Mesodermal cell (in vitro differentiated cells): ENCODE measurements around the gene CHD1.

Source experiments
- H3K27ac ChIP-seq: 2 replicates; pipeline ENCODE4 v1.7.0; 2013; ENCODE audit warnings: mild to moderate bottlenecking, low read depth, low read length, moderate library complexity; ENCODE audit not compliant: severe bottlenecking
- H3K36me3 ChIP-seq: 2 replicates; pipeline ENCODE4 v1.7.1; 2013; ENCODE audit warnings: mild to moderate bottlenecking, low read length, moderate library complexity; ENCODE audit not compliant: control insufficient read depth, insufficient read depth
- H3K4me1 ChIP-seq: one replicate; pipeline ENCODE4 v1.7.1; 2013; ENCODE audit warnings: mild to moderate bottlenecking, low read length; ENCODE audit not compliant: insufficient read depth, control insufficient read depth, poor library complexity, severe bottlenecking
- H3K4me3 ChIP-seq: 2 replicates; pipeline ENCODE4 v1.7.0; 2013; ENCODE audit warnings: low read length, control low read depth, mild to moderate bottlenecking; ENCODE audit not compliant: insufficient read depth, poor library complexity, severe bottlenecking; ENCODE audit errors: extremely low read depth
- H3K9me3 ChIP-seq: 2 replicates; pipeline ENCODE4 v1.7.1; 2013; ENCODE audit warnings: mild to moderate bottlenecking, low read length, moderate library complexity; ENCODE audit not compliant: control insufficient read depth
- WGBS, 2 experiments: methylation state at CpG; one replicate each; pipeline ENCODE4 v1.1.5; 2013; ENCODE audit warnings: missing lambda C conversion rate in 2 of 2; ENCODE audit not compliant: insufficient coverage in 2 of 2; 5-methylcytosine and 5-hydroxymethylcytosine counted together

The CHD1 gene

DNA sequence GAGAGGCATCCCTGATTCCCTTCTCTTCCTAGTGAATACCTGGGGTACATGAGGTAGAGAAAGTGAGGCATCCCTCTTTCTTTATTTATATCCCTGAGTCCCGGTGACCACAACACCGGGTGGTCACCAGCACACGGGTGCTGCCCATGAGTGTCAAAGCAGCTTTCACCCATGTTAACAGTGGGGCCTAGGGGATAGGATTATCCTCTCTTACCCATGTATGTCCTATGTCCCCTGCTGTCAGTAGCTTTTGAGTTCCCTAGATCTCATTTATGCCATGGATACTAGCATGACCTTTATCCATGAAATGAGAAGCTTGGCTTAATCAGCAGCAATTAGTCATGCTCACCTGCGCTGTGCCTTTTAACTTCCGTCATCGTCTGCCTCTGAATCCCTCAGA, 83.9 kb downstream of the CHD1 start:
- no peak overlapping the region for H3K27ac ChIP-seq
- H3K9me3 ChIP-seq: peaks cover 16% of the 10 kb centered on the region
- H3K4me3 ChIP-seq: no peak overlapping the region
- H3K36me3 ChIP-seq: no peaks in the 10 kb centered on the region
- 93 to 100% methylated on average over 6 of the region's 6 CpGs for WGBS, 2 experiments
- H3K4me1 ChIP-seq: peaks cover 5% of the 10 kb centered on the region

DNA sequence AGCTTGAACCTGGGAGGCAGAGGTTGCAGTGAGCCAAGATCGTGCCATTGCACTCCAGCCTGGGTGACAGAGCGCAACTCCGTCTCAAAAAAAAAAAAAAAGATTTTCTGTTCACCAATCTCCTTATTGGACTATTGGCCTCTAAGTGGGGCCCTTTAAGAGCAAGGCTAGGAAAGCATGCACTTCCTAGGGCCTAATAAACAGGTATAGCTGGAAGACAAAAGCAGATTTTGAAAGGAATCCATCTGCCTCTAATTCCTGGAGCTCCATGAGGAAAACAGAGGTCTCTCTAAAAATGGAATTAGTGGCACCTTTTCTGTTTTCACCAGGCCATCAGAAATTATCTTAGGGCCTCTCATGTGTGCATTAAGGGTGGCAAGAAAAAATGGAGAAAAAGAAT, 85.3 kb downstream of the CHD1 start:
- 94% methylated on average over 3 of the region's 3 CpGs; no CpG with 5 or more reads in 1 of the 2 experiments for WGBS, 2 experiments
- peaks cover 5% of the 10 kb centered on the region for H3K4me1 ChIP-seq
- peaks cover 16% of the 10 kb centered on the region for H3K9me3 ChIP-seq
- H3K36me3 ChIP-seq: no peaks in the 10 kb centered on the region
- H3K27ac ChIP-seq: no peak overlapping the region
- no peak overlapping the region for H3K4me3 ChIP-seq

DNA sequence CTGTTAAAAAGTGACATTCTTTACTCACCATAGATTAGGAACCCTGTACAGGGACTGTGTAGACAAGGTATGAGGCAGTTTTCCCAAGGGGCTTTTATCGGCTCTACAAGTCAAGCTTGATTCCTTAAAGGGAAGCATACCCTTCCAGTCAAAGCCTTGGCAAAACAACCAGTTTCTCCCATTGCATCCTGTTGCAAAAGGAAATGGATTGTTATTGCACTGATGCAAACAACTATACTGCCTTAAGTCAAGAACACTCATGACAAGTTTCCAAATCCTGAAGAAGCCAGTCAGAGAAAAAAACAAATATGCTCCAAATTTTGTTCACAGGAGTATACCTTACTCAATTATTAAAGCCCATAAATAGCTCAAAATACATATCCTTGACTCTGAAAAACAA, 87.9 kb downstream of the CHD1 start:
- Histone ChIP-seq H3K4me3 (no peak overlapping the region), H3K27ac (no peak overlapping the region)
- no CpG with 5 or more reads among the region's 1 CpG for WGBS, 2 experiments

DNA sequence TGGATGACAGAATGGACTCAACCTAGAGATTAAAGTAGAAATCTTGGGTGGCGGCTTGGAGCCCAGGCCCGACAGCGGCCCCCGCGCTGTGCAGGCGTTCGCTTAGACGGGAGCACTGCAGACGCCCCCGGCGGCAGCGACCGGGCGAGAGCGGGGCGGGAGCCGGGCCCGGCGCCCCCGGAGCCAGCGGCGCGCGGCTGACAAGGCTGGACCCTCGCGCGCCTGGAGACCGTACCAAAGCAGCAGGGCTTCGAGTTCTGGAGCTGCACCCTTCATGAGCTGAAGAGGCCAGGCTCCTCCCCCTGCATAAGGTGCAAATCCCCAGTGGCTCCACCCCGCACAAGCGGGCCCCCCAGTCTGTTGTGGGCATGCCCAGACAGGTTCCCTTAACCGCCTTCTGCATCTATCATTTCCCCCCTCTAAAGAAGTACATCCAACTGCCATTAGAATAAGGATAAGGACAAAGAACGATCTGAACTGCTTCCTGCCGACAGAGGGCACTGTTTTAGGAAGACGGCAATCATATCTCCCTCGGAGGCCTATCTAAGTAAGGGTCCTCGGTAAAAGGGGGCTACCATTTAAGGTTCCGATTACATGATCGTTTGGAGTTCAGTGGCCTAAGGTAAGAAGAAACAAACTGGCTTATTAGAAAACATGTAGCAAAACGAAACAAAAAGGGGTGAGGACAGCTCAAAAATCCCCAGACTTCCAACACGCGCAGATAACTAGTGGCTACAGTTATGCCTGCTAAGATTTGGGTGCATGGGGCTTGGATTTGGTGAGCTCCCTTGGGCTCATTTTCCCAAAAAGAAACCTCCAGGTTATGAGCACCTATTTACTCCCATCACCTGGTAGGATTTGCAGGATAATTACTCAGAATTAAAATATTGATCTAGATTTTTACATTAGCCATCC, 89.1 kb downstream of the CHD1 start:
- Histone ChIP-seq H3K9me3 (peaks cover 14% of the 10 kb centered on the region), H3K4me1 (no peaks in the 10 kb centered on the region), H3K27ac (no peak overlapping the region), H3K4me3 (no peak overlapping the region), H3K36me3 (no peaks in the 10 kb centered on the region)
- 96 to 97% methylated on average over 36 to 37 of the region's 42 CpGs for WGBS, 2 experiments

More for the DNA sequence above, 87.9 kb downstream of the CHD1 start:
- peaks cover 16% of the 10 kb centered on the region for H3K9me3 ChIP-seq
- H3K36me3 ChIP-seq: no peaks in the 10 kb centered on the region
- no peaks in the 10 kb centered on the region for H3K4me1 ChIP-seq

GRCh38 chr5:98836175-98836574, 92.6 kb downstream of the CHD1 start:
- H3K4me3 ChIP-seq: no peak overlapping the region
- H3K9me3 ChIP-seq: no peaks in the 10 kb centered on the region
- whole genome bisulfite sequencing, 2 experiments: 88 to 92% methylated on average over 2 to 3 of the region's 5 CpGs
- H3K36me3 ChIP-seq: no peaks in the 10 kb centered on the region
- no peak overlapping the region for H3K27ac ChIP-seq
- no peaks in the 10 kb centered on the region for H3K4me1 ChIP-seq

GRCh38 chr5:98827588-98828284, 101.1 kb downstream of the CHD1 start:
- whole genome bisulfite sequencing, 2 experiments: 66 to 72% methylated on average over 3 of the region's 7 CpGs
- no peak overlapping the region for H3K4me3 ChIP-seq
- no peaks in the 10 kb centered on the region for H3K4me1 ChIP-seq
- H3K36me3 ChIP-seq: no peaks in the 10 kb centered on the region
- H3K27ac ChIP-seq: no peak overlapping the region
- H3K9me3 ChIP-seq: no peaks in the 10 kb centered on the region

- no CpG with 5 or more reads among the region's 1 CpG for WGBS, 2 experiments
- H3K9me3 ChIP-seq: no peaks in the 10 kb centered on the region
- no peaks in the 10 kb centered on the region for H3K4me1 ChIP-seq
- H3K36me3 ChIP-seq: no peaks in the 10 kb centered on the region
- no peak overlapping the region for H3K4me3 ChIP-seq
- no peak overlapping the region for H3K27ac ChIP-seq
Measured at GRCh38 chr5:98827161-98827560, 101.6 kb downstream of the CHD1 start.

DNA sequence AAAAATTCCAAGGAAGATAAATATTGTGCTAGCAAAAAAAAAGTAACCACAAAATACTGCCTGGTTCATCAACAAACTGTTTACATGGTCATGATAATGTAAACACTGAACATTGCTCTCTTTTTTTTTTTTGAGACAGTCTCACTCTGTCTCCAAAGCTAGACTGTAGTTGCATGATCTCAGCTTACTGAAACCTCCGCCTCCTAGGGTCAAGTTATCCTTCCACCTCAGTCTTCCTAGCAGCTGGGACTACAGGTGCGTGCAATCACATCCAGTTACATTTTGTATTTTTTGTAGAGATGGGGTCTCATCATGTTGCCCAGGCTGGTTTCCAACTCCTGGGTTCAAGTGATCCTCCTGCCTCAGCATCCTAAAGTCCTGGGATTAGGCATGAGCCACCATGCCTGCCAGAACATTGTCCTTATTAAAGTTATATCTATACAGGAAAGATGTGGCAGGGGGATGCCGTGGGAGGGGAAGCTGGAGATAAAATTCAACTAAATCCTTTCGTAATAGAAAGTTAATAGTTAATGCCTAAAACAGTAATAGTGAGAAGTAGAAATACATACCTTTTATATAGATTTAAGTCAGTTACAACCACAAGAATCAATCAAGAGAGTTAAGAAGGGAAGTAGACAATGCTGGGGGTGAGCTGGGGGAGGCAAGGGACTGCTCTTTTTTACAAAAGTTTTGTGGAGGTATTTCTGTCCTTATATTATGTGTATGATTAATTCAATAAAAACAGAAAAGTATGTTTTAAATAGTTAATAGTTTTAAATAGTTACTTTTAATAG, 103.0 kb downstream of the CHD1 start:
- no peak overlapping the region for H3K4me3 ChIP-seq
- H3K36me3 ChIP-seq: no peaks in the 10 kb centered on the region
- no peaks in the 10 kb centered on the region for H3K9me3 ChIP-seq
- WGBS, 2 experiments: 100% methylated on average over 1 of the region's 4 CpGs; no CpG with 5 or more reads in 1 of the 2 experiments
- no peak overlapping the region for H3K27ac ChIP-seq
- no peaks in the 10 kb centered on the region for H3K4me1 ChIP-seq

DNA sequence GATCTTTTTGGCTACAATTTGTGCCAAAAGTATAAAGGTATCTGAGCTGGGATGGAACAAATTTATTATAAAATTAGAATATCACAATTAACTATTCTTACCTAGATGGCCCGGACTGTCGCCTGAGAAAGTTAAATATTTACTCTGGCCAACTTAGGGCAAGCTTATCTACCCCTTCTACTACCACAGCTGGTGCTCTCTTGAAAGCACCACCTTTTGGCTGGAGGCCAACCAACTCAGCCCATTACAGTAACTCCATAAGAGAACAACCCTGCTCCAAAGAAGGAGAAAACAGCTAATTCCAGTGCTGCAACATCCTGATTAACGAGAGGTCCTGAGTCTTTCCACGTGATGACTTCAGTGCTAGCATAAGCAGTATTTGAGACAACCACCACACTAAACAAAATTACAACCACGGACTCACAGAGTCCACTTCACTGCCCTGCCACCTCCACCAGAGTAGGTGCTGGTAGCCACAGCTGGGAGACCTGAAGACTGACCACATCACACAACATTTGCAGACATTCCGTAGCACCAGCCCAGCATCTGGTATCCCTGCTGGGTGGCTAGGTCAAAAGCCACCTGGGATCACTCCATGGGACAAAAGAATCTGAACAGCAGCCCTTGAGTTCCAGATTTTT, 112.1 kb downstream of the CHD1 start:
- Histone ChIP-seq H3K9me3 (no peaks in the 10 kb centered on the region), H3K4me3 (no peak overlapping the region), H3K36me3 (no peaks in the 10 kb centered on the region), H3K4me1 (no peaks in the 10 kb centered on the region), H3K27ac (no peak overlapping the region)
- WGBS, 2 experiments: 79 to 92% methylated on average over 3 to 6 of the region's 6 CpGs

DNA sequence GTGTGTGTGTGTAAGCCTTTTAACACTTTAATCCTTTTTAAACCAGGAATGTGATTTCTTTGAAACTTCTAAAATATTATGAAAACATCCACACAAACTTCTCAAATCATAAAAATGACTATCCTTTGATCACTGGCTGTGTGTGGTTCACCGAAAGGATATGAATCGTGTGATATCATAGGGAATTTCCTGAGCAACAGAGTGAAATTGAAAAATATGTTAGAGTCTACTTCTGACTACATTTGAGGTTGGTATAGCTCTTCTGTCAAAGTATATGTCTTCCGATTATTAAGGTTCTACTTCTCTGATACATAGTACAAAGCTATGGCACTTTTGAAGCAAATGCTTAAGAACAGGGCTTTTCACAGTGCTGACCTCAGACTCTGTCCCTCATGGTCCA, 115.1 kb downstream of the CHD1 start:
- no peaks in the 10 kb centered on the region for H3K9me3 ChIP-seq
- no peak overlapping the region for H3K27ac ChIP-seq
- 95% methylated on average over 3 of the region's 3 CpGs; no CpG with 5 or more reads in 1 of the 2 experiments for WGBS, 2 experiments
- no peak overlapping the region for H3K4me3 ChIP-seq
- no peaks in the 10 kb centered on the region for H3K4me1 ChIP-seq
- no peaks in the 10 kb centered on the region for H3K36me3 ChIP-seq
